Stimulated activated CD8-positive, alpha-beta memory T cell treated with anti-CD3 and anti-CD28 coated beads, Interleukin-7, amount 100 ng/mL, for 24 hours (primary cell): ENCODE data around the gene SEMA4F.
A peak's percentile ranks its signal among the peaks of the same experiment; 100 is the strongest.

Experiments
- DNase-seq: peaks from one replicate; pipeline ENCODE4 v3.0.0-alpha.2; 2020; ENCODE audit warnings: low read depth

Gene SEMA4F

GRCh38 chr2:74707837-74708236 lies 53.8 kb downstream of the SEMA4F start:
- no peak for DNase-seq

DNA sequence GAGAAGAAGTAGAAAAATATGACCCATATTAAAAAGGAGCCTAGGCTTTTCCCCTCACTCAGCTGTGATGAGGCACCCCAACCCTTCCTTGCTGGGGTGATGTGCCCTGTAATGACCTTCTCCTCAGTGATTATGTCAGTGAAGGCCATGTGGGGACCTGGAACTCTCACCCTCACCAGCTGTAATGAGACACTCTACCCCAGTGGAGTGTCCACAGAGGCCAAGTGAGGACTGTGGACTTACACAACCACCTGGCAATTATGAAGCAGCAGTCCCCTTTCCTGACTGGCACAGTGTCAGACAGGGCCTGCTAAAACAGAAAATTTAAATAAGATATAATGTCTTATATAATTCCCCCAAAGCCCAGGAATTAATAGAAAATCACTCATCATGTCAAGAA lies 54.2 kb downstream of the SEMA4F start:
- DNase-seq, result no peak

DNA sequence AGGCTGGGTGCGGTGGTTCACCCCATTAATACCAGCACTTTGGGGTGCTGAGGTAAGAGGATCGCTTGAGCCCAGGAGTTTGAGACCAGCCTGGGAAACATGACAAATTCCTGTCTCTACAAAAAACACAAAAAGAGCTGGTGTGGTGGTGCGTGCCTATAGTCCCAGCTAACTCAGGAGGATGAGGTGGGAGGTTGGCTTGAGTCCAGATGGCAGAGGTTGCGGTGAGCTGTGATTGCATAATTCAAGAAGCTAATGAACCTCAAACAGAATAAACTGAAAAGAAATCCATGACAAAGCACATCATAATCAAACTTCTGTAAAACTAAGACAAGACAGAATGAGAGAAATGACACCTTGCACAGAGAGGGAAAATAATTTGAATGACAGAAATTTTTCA lies 54.8 kb downstream of the SEMA4F start:
- DNase-seq, result no peak

- no peak for DNase-seq
Observed at GRCh38 chr2:74712223-74713053, 58.4 kb downstream of the SEMA4F start.

DNA sequence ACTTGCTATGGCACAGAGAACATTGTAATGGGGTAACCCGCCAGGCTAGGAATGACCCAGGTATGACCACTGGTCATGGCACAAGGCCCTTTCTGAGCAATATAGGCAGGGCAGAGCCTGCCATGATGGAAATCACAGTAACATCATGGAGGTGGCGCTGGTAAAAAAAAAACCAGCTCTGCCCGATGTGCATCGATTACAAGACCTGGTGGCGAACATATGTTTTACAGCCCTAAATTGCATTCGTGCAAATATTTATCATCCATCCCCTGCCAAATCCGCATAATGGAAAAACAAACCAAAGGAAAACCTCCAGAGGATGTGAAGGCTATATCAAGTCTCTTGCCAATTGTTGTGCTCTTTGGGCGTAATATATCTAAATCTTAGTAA lies 60.6 kb downstream of the SEMA4F start:
- DNase-seq, result no peak

GRCh38 chr2:74715081-74715791 lies 61.2 kb downstream of the SEMA4F start:
- DNase-seq, result peak; percentile 63

- DNase-seq, result no peak
Observed at GRCh38 chr2:74715880-74716279, 61.8 kb downstream of the SEMA4F start.

- DNase-seq, result no peak
Observed at GRCh38 chr2:74719066-74719465, 65.0 kb downstream of the SEMA4F start.

DNA sequence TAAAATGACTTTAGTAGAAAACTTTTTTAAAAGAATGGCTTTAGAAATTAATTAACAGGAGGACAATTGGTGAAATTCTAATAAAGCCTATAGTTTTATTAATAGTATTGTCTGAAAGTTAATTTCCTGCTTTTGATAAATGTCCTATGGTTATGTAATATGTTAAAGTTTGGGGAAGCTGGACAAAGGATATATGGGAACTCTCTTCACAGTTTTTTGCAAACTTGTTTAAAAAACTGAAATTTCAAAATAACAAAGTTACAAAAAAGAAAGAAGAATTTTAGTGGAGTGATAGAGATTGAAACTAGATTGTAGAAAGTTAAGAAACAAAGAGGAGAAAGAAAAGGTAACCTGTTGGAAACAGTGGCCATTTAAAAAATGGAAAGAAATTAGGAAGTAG lies 67.3 kb downstream of the SEMA4F start:
- DNase-seq, result no peak

- DNase-seq, result no peak
Observed at GRCh38 chr2:74724496-74724895, 70.4 kb downstream of the SEMA4F start.

GRCh38 chr2:74725287-74725686 lies 71.2 kb downstream of the SEMA4F start:
- DNase-seq, result no peak

- no peak for DNase-seq
Observed at GRCh38 chr2:74728842-74729241, 74.8 kb downstream of the SEMA4F start.

GRCh38 chr2:74730530-74730929 lies 76.5 kb downstream of the SEMA4F start:
- DNase-seq, result no peak
